Right ventricle myocardium superior (tissue), 1 donor: ENCODE measurements around the gene GABRA5. TPM values are rescaled to one million over a fixed set of nuclear protein-coding genes. Genes with fewer than 3 reads are reported as not detected.
A peak's percentile ranks its signal among the peaks of the same experiment; 100 is the strongest.
"Not testable (repeated sequence)": the region's sequence is repeated elsewhere in the genome, so short reads cannot be mapped to it uniquely, and the experiment has no call there.

ENCODE experiments used
- ATAC-seq: fragments of 200-7000 bp; cut with Tn5 transposase; one replicate; pipeline ENCODE4 v1.9.1; 2020; ENCODE audit warnings: mild to moderate bottlenecking; ENCODE audit not compliant: poor library complexity
- DNase-seq: peaks from one replicate; pipeline ENCODE4 v3.0.0-alpha.2; 2020
- intact Hi-C: fragments of 100-400 bp; cut with DNase I; formaldehyde crosslinking; loops from one replicate; pipeline ENCODE4 v1.11.2; 2022
- long read RNA-seq: library from polyadenylated mRNA; unstranded; transcript quantifications from one replicate; pipeline ENCODE4 v2.0.0, GENCODE V29; 2021
- total RNA-seq: library from RNA; stranded (reverse); fragmentation: NEBNext Ultra II Directional; extraction: Animal tissue kit (Norgen Biotek cat#: 25700); gene quantifications from one replicate; pipeline ENCODE4 v1.2.1, GENCODE V29; 2021
- donor health status: DM: no; HTN: yes; CAD: no; lungs with severe emphysema.

Gene GABRA5
- not detected for total RNA-seq
- long read RNA-seq, partial matches to known transcripts: 0 of 1 reads
- long read RNA-seq, other reads (novel, unspliced or antisense): 0 of 1 reads

GRCh38 chr15:26866298-26867199 lies at the start of gene GABRA5:
GABRA5 (plus strand) TSS chr15:26867062; CDS start chr15:26869249, 2,187 bp downstream.
- intact Hi-C loops: loop anchor here (10.0 kb wide), 1 partner anchor 1362 kb away; no protein-coding TSS in a partner anchor
- ATAC-seq: peak; percentile 68

GRCh38 chr15:26831191-26831590 lies 35.7 kb upstream of the GABRA5 start:
- intact Hi-C loops, ATAC-seq, DNase-seq: not testable (repeated sequence)

More at GRCh38 chr15:26866298-26867199, at the start of gene GABRA5:
- no peak for DNase-seq

- no peak for ATAC-seq
- intact Hi-C loops: no loop called here
Observed at GRCh38 chr15:26831951-26832350, 34.9 kb upstream of the GABRA5 start.

GRCh38 chr15:26838742-26839460 lies 28.0 kb upstream of the GABRA5 start:
- intact Hi-C loops: no loop called here
- no peak for ATAC-seq
- no peak for DNase-seq

More at GRCh38 chr15:26831951-26832350, 34.9 kb upstream of the GABRA5 start:
- DNase-seq: no peak

GRCh38 chr15:26841514-26841913 lies 25.3 kb upstream of the GABRA5 start:
- no peak for DNase-seq
- ATAC-seq: no peak
- intact Hi-C loops: no loop called here

- DNase-seq (no peak), ATAC-seq (no peak)
- intact Hi-C loops: no loop called here
Observed at GRCh38 chr15:26841941-26842340, 24.9 kb upstream of the GABRA5 start.

- intact Hi-C loops: no loop called here
- no peak for DNase-seq
- ATAC-seq: no peak
Observed at GRCh38 chr15:26842391-26842790, 24.5 kb upstream of the GABRA5 start.

GRCh38 chr15:26844901-26845300 lies 22.0 kb upstream of the GABRA5 start:
- ATAC-seq: no peak
- intact Hi-C loops: no loop called here
- DNase-seq: no peak

GRCh38 chr15:26848498-26848897 lies 18.4 kb upstream of the GABRA5 start:
- intact Hi-C loops: no loop called here
- DNase-seq: no peak
- no peak for ATAC-seq

- DNase-seq (no peak), ATAC-seq (no peak)
- intact Hi-C loops: no loop called here
Observed at GRCh38 chr15:26850161-26850560, 16.7 kb upstream of the GABRA5 start.

- ATAC-seq: no peak
- intact Hi-C loops: no loop called here
- DNase-seq: no peak
Observed at GRCh38 chr15:26852980-26853379, 13.9 kb upstream of the GABRA5 start.

- DNase-seq (no peak), ATAC-seq (no peak)
- intact Hi-C loops: no loop called here
Observed at GRCh38 chr15:26854435-26854834, 12.4 kb upstream of the GABRA5 start.

GRCh38 chr15:26864664-26865191 lies 2.1 kb upstream of the GABRA5 start:
- intact Hi-C loops: loop anchor here (10.0 kb wide), 1 partner anchor 1360 kb away; no protein-coding TSS in a partner anchor
- no peak for DNase-seq
- peak; percentile 75 for ATAC-seq

- no peak for DNase-seq
- ATAC-seq: no peak
- intact Hi-C loops: loop anchor here (10.0 kb wide), 1 partner anchor 1363 kb away; no protein-coding TSS in a partner anchor
Observed at GRCh38 chr15:26867200-26868007, 542 bp downstream of the GABRA5 start.

GRCh38 chr15:26868029-26868685 lies 1.3 kb downstream of the GABRA5 start:
- ATAC-seq (no peak), DNase-seq (no peak)
- intact Hi-C loops: loop anchor here (10.0 kb wide), 1 partner anchor 1363 kb away; no protein-coding TSS in a partner anchor

GRCh38 chr15:26869628-26870027 lies 2.8 kb downstream of the GABRA5 start:
- intact Hi-C loops: loop anchor here (10.0 kb wide), 1 partner anchor 1365 kb away; no protein-coding TSS in a partner anchor
- no peak for ATAC-seq
- no peak for DNase-seq

GRCh38 chr15:26870346-26870745 lies 3.5 kb downstream of the GABRA5 start:
- no peak for DNase-seq
- intact Hi-C loops: no loop called here
- ATAC-seq: no peak

- DNase-seq: no peak
- ATAC-seq: no peak
- intact Hi-C loops: no loop called here
Observed at GRCh38 chr15:26872206-26872605, 5.3 kb downstream of the GABRA5 start.
